ENCODE measurements around the gene ANXA11. TPM values are rescaled to one million over a fixed set of nuclear protein-coding genes. Genes with fewer than 3 reads are reported as not detected.

ANXA11 gene
- total RNA-seq, 1 experiment from 2014 or later: 36.2 TPM

DNA sequence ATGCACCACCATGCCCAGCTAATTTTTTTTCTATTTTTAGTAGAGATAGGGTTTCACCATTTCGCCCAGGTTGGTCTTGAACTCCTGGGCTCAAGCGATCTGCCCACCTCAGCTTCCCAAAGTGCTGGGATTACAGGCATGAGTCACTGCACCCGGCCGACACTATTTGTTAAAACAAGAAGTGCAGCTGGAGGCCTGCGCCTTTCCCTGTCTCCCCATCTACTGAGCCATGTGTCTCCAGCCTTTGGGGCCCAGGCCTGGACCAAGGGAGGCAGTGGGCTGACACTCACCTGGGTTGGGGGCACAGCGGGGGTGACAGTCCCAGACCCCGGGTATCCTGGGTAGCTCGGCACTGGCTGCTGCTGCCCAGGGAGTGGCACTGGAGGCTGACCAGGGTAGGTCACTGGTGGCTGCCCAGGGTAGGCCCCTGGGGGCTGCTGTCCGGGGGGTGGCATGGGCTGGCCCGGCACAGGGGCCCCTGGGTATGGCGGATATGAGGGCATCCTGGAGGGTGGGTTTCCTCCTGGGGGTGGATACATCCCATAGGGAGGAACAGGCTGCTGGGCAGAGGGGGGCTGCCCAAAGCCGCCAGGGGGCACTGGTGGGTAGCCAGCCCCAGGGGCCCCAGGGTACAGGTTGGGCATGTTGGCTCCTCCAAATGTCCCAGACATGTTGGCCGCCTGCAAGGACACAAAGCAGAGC, 36.5 kb downstream of the ANXA11 start:
- H3K9me3 ChIP-seq (replicated peaks): no peaks in the 10 kb centered on the region
- no peaks in the 10 kb centered on the region for H3K27me3 ChIP-seq
- H3K4me3 ChIP-seq: no peak overlapping the region; the same call in 1 of the 2 replicates
- peak overlapping the region; percentile 58 for H3K27ac ChIP-seq
- no peaks in the 10 kb centered on the region for H3K36me3 ChIP-seq
- peak; percentile 29 to 39 for DNase-seq
- peaks cover 31% of the 10 kb centered on the region for H3K4me1 ChIP-seq

DNA sequence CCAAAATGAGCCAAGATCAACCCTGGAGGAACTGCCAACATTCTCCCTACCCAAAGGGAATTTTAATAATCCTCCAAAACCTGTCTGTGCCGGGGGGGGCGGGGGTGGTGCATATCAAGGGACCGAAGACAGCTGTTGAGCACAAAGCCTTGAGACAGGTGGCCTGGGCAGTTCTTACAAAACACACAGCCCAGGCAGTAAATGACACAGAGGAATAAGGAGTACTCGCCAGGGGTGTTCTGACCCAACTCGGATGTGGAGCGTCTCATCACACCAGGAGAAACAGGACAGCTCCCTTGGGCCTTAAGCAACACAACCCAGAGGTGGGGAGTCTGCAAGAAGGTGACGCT, 37.2 kb downstream of the ANXA11 start:
- H3K27me3 ChIP-seq: no peaks in the 10 kb centered on the region
- no peak overlapping the region; the same call in 1 of the 2 replicates for H3K4me3 ChIP-seq
- peaks cover 33% of the 10 kb centered on the region for H3K4me1 ChIP-seq
- H3K9me3 ChIP-seq (replicated peaks): no peaks in the 10 kb centered on the region
- no peaks in the 10 kb centered on the region for H3K36me3 ChIP-seq
- DNase-seq: peak; percentile 71 to 82
- peak overlapping the region; percentile 58 for H3K27ac ChIP-seq

DNA sequence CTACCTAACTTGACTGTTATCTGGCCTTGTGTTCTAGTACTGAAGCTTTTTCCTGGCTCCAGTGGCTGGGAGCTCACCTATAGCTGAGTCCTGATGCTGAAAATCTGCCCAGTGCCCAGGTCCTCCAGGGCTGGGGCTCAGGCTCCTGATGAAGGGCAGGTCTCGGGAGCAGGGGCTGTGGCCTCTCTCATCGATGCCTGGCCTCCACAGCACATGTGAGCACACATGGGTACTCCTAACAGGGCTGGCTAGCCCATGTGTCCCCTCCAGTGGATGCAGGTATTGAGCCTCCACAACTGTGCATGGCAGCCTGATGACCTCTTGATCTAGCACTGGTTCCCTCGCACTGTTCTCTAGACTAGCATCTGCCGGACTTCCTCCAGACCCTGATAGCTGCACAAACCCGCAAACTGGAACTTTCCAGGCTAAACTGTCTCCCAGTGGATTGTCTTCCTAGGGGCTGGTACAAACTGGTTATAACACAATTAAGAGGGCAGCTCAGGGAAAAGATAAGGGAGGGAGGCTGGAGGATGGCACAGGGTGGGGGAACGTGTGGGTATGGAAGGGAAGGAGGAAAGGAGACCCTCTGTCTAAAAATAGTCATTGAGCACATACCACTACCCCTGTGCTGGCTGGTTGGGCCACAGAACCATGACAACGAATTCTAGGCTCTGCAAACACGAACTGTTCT, 37.7 kb downstream of the ANXA11 start:
- H3K36me3 ChIP-seq: no peaks in the 10 kb centered on the region
- H3K27ac ChIP-seq: peak overlapping the region; percentile 58
- no peaks in the 10 kb centered on the region for H3K9me3 ChIP-seq (replicated peaks)
- H3K27me3 ChIP-seq: no peaks in the 10 kb centered on the region
- H3K4me1 ChIP-seq: peaks cover 33% of the 10 kb centered on the region
- H3K4me3 ChIP-seq: no peak overlapping the region
- no peak for DNase-seq

DNA sequence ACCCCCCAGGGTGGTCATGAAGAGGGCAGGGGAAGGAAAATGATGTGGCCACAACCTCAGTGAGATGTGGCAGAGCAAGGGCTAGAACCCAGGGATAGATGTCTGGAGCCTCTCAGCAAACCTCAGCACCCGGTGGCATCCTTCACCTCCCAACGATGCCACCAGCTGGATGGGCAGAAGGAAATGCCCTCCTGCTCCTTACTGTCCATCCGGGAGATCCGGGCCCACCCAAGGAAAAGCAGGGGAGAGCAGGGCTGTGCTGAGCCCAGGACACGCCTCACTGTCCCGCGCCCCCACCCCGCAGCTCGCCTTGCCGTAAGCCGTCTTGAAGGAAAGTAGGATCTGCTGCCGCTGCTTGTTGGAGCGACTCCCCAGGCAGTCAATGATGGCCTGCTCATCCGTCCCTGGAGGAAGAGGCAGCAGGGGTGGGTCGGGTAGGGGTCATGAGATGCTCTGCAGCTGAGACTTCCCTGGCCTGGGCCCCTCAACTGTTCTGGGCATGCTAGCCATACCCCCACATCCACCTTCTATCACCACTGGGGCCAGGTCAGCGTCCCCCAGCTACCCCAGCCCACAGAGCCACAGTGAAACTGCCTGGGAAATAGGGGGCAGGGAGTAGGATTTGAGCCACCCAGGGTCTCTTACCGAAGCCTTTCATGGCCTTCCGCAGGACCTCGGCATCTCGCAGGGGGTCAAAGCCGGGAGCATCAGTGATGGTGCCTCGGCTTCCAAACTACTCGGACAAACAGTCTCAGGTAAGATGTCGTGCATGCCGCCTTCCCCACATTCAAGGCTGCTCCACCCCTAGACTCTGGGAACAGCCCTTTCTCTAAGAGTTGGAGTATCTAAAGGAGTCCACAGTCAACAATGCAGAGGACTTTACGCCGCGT, 38.5 kb downstream of the ANXA11 start:
- no peaks in the 10 kb centered on the region for H3K9me3 ChIP-seq (replicated peaks)
- H3K27ac ChIP-seq: no peak overlapping the region; the same call in 1 of the 2 replicates
- H3K27me3 ChIP-seq: no peaks in the 10 kb centered on the region
- no peaks in the 10 kb centered on the region for H3K36me3 ChIP-seq
- peaks cover 33% of the 10 kb centered on the region for H3K4me1 ChIP-seq
- no peak overlapping the region for H3K4me3 ChIP-seq
- no peak for DNase-seq

DNA sequence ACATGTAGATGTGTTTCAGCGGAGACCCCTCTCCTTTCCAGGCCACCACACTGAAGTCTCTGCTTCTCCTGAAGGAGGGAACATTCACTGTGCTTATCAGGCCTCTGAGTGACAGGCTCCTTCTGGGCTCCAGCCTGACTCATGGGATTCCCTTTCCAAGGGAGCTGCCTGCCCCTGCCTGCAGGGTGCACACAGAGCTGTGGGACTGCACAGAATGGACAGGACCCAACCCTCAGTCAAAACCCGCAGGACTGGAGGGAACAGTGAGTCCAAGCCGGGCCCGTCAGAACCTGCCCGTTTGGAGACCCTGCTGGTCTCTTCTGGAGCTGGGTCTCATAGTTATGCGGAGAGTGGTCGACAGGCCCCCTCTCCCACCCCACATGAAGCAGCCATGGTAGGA, 40.2 kb downstream of the ANXA11 start:
- peak; percentile 35 to 42 for DNase-seq
- H3K4me1 ChIP-seq: peaks cover 33% of the 10 kb centered on the region
- no peak overlapping the region for H3K4me3 ChIP-seq
- H3K27ac ChIP-seq: no peak overlapping the region
- no peaks in the 10 kb centered on the region for H3K9me3 ChIP-seq (replicated peaks)
- H3K36me3 ChIP-seq: no peaks in the 10 kb centered on the region
- no peaks in the 10 kb centered on the region for H3K27me3 ChIP-seq

- Histone ChIP-seq H3K4me1 (peaks cover 34% of the 10 kb centered on the region), H3K27ac (no peak overlapping the region), H3K27me3 (no peaks in the 10 kb centered on the region), H3K9me3 (replicated peaks) (no peaks in the 10 kb centered on the region), H3K36me3 (no peaks in the 10 kb centered on the region), H3K4me3 (no peak overlapping the region)
- DNase-seq: no peak
These were observed 40.7 kb downstream of the ANXA11 start for GRCh38 chr10:80164596-80164995.

GRCh38 chr10:80163741-80164341, 41.5 kb downstream of the ANXA11 start:
- H3K4me3 ChIP-seq: no peak overlapping the region
- no peaks in the 10 kb centered on the region for H3K36me3 ChIP-seq
- no peak for DNase-seq
- no peak overlapping the region for H3K27ac ChIP-seq
- peaks cover 40% of the 10 kb centered on the region for H3K4me1 ChIP-seq
- H3K27me3 ChIP-seq: no peaks in the 10 kb centered on the region
- no peaks in the 10 kb centered on the region for H3K9me3 ChIP-seq (replicated peaks)

- peaks cover 4% of the 10 kb centered on the region; the same call in 1 of the 2 replicates for H3K36me3 ChIP-seq
- peak in 1 of 2 experiments; percentile 43 for DNase-seq
- H3K4me3 ChIP-seq: no peak overlapping the region
- H3K27me3 ChIP-seq: no peaks in the 10 kb centered on the region
- H3K4me1 ChIP-seq: peaks cover 33% of the 10 kb centered on the region
- H3K9me3 ChIP-seq (replicated peaks): no peaks in the 10 kb centered on the region
- H3K27ac ChIP-seq: no peak overlapping the region
These were observed 43.8 kb downstream of the ANXA11 start for GRCh38 chr10:80161321-80162083.

GRCh38 chr10:80160361-80161320, 44.7 kb downstream of the ANXA11 start:
- DNase-seq: no peak
- Histone ChIP-seq H3K4me1 (peaks cover 33% of the 10 kb centered on the region), H3K27ac (no peak overlapping the region), H3K36me3 (peaks cover 4% of the 10 kb centered on the region; the same call in 1 of the 2 replicates), H3K4me3 (no peak overlapping the region), H3K9me3 (replicated peaks) (no peaks in the 10 kb centered on the region), H3K27me3 (no peaks in the 10 kb centered on the region)

DNA sequence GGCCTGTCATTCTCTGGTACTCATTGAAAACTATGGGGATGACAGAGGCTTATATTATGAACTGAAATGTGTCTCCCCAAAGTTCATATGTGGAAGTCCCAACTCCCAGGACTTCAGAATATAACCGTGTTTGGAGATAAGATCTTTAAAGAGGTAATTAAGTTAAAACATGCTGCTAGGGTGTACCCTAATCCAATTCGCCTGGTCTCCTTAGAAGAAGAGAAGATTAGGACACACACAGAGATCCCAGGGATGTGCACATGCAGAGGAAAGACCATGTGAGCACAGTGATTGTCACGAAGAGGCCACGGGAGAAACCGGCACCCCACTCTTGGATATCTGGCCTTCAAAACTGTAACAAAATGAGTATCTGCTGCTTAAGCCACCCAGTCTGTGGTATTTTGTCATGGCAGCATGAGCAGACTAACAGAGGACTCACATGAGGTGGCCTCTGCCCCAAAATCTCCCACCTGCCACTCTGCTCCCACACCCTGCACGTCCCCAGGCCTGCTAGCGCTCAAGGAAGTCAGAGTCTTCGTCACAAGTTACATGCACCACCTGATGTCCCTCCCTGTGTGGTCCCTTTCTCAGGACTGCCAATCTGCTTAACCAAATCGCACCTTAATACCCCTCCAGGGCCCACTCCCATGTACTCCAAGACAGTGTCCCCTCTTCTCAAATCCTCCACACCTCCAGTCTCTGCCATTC, 46.0 kb downstream of the ANXA11 start:
- DNase-seq: peak in 1 of 2 experiments; percentile 21
- Histone ChIP-seq H3K4me3 (no peak overlapping the region), H3K27ac (peak overlapping the region; percentile 48), H3K36me3 (peaks cover 4% of the 10 kb centered on the region; the same call in 1 of the 2 replicates), H3K27me3 (no peaks in the 10 kb centered on the region), H3K4me1 (peaks cover 22% of the 10 kb centered on the region), H3K9me3 (replicated peaks) (no peaks in the 10 kb centered on the region)

DNA sequence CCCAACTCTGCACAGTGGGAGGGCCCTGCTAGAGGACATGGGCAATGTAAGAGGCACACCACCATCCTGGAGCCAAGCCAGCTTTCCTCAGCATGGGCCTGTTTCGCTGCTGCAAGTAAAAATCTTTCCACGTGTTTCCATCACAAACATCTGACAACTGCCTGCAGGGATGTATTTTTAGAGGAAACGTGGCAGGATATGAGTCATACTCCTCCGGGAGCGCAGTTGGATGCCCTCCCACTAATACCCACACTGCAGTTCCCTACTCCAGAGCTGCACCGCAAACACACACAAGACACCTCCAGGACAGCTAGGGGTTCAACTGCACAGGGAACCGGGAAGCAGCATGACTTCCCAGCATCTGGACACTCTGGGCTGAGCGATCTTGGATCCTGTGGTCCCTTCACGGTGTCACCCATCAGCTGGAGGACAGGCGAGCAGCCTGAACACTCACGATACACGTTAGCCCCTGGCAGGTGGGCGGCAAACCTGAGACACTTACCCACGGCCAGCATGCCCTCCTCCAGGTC, 46.7 kb downstream of the ANXA11 start:
- peak; percentile 93 to 97 for DNase-seq
- Histone ChIP-seq H3K4me1 (peaks cover 18% of the 10 kb centered on the region), H3K9me3 (replicated peaks) (no peaks in the 10 kb centered on the region), H3K36me3 (peaks cover 4% of the 10 kb centered on the region; the same call in 1 of the 2 replicates), H3K27ac (peak overlapping the region; percentile 48), H3K4me3 (no peak overlapping the region), H3K27me3 (no peaks in the 10 kb centered on the region)

GRCh38 chr10:80158126-80158525, 47.2 kb downstream of the ANXA11 start:
- Histone ChIP-seq H3K4me3 (no peak overlapping the region), H3K36me3 (peaks cover 4% of the 10 kb centered on the region; the same call in 1 of the 2 replicates), H3K27ac (peak overlapping the region; percentile 48), H3K27me3 (no peaks in the 10 kb centered on the region), H3K4me1 (peaks cover 18% of the 10 kb centered on the region), H3K9me3 (replicated peaks) (no peaks in the 10 kb centered on the region)
- DNase-seq: no peak
